Aorta (tissue), 5 donors: ENCODE measurements around the gene PRKN. TPM values are rescaled to one million over a fixed set of nuclear protein-coding genes. Genes with fewer than 3 reads are reported as not detected.

Experiments used
- ATAC-seq: fragments of 200-7000 bp; cut with Tn5 transposase; one replicate; pipeline ENCODE4 v1.9.1; 2022; ENCODE audit warnings: moderate library complexity; ENCODE audit not compliant: low FRiP score
- DNase-seq, 2 donors: peaks; one replicate each; pipeline ENCODE4 v3.0.0-alpha.2; 2020
- H3K27ac ChIP-seq, 2 donors: one replicate each; pipeline ENCODE4 v1.5.1; 2013; ENCODE audit warnings: low read length in 2 of 2, mild to moderate bottlenecking in 2 of 2, moderate library complexity in 2 of 2, control low read depth in 1 of 2, inconsistent platforms in 1 of 2, low read depth in 1 of 2
- H3K27me3 ChIP-seq, 2 donors: one replicate each; pipeline ENCODE4 v1.6.1; 2013; ENCODE audit warnings: control low read depth in 1 of 2, low read length in 1 of 2, mild to moderate bottlenecking in 1 of 2, moderate library complexity in 1 of 2; ENCODE audit not compliant: insufficient read depth in 2 of 2, control insufficient read depth in 1 of 2
- H3K36me3 ChIP-seq, 2 donors: one replicate each; pipeline ENCODE4 v1.6.1; 2013; ENCODE audit warnings: control low read depth in 1 of 2, low read length in 1 of 2, mild to moderate bottlenecking in 1 of 2; ENCODE audit not compliant: insufficient read depth in 2 of 2, control insufficient read depth in 1 of 2
- H3K4me1 ChIP-seq, 2 donors: one replicate each; pipeline ENCODE4 v1.6.1; 2013; ENCODE audit warnings: low read length in 2 of 2, control low read depth in 1 of 2, mild to moderate bottlenecking in 1 of 2, moderate library complexity in 1 of 2; ENCODE audit not compliant: insufficient read depth in 2 of 2, control insufficient read depth in 1 of 2
- H3K4me3 ChIP-seq, 2 donors: one replicate each; pipeline ENCODE4 v1.5.1; 2013; ENCODE audit warnings: low read length in 2 of 2, control low read depth in 1 of 2, mild to moderate bottlenecking in 1 of 2
- H3K9me3 ChIP-seq: one replicate; pipeline ENCODE4 v1.6.1; 2013; ENCODE audit warnings: mild to moderate bottlenecking, low read length; ENCODE audit not compliant: control insufficient read depth
- WGBS, 2 donors: extraction: QIAGEN DNeasy Blood & Tissue Kit; methylation state at CpG; one replicate each; pipeline ENCODE4 v1.1.7; 2013; 5-methylcytosine and 5-hydroxymethylcytosine counted together
- intact Hi-C, 2 donors: fragments of 100-400 bp; cut with DNase I; formaldehyde crosslinking; loops; one replicate each; pipeline versions ENCODE4 v1.14.2 to v1.15.0; 2022
- polyA plus RNA-seq, 2 donors: library from polyadenylated mRNA; stranded (reverse); fragments of 200-250 nt; gene quantifications; one replicate each; pipeline ENCODE4 v1.2.3, GENCODE V29; 2013
- total RNA-seq, 2 donors: library from RNA; stranded (reverse); fragmentation: NEBNext Ultra II Directional; extraction: Animal tissue kit (Norgen Biotek cat#: 25700); gene quantifications; one replicate each; pipeline ENCODE4 v1.2.1, GENCODE V29; 2021
- donor health status: healthy with polysubstance abuse.
- donor health status: Bipolar disorder and iron deficiency.
- donor health status: DM: no; HTN: no; CAD: no.
- donor health status: DM: no; HTN: no; CAD: no.
- donor health status: DM: yes; HTN: yes; CAD: no.

Gene PRKN
- total and polyA plus RNA-seq, 4 donors, result 1.0 to 17.3 (median 5.7) TPM

DNA sequence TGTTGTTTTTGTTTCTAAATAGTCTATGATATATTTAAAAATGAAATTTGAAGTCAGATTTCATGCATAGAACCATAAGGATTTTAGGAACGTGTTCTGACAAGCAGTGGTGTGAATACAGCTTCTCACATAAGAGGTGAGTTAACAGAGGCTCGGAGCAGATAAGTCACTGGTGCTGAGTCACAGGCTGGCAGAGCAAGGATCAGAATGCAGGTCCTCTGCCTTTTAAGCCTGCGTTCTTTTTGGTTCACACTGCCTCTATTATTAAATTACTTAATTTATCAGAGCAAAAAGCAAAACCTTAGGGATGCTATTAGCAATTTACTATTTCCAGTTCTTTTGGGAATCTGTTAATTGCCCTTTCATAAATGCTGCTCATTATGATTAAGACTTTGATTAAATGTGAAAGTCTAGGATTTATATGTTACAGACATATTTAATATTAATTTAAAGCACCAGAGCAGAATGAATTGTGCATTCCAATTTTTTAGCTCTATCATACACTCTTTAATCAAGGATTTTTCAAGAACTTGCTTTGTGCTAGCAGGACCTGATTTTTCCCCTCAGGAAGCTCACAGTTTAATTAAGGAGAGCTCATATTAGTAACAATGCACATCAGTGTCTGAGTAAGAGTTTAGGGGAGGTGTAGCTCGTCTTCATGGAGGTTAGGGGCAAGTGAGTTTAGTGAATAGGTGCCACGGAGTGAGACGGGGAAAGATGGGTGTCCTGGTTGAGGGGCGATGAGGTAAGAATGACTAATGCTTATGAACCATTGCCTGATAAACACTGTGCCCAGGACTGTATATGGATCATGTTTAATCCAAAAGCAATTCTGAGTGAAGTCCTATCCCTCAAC is 1241.0 kb downstream of the PRKN start:
- Histone ChIP-seq H3K27me3 (no peaks in the 10 kb centered on the region), H3K4me3 (no peak overlapping the region), H3K36me3 (no peaks in the 10 kb centered on the region), H3K9me3 (no peaks in the 10 kb centered on the region), H3K27ac (no peak overlapping the region), H3K4me1 (no peaks in the 10 kb centered on the region)
- no peak for DNase-seq
- no peak for ATAC-seq
- 59 to 66% methylated on average over 7 of the region's 7 CpGs for WGBS, 2 donors
- intact Hi-C loops, result no loop called here

DNA sequence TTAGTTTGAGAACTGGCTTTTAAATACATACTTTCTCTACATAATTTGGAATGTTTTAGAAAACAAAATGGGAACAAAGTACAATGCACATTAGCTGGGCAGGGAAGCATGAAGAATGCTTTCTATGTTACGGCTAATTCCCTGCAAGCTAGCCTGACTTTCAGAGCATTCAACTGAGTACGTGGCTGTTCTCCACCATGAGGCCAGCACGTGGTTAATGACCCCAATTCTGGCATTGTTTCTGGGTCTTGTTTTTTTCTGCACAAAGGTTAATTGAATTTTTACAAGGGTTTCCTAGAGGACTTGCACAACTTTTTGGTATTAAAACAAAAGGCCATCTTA is 1245.1 kb downstream of the PRKN start:
- DNase-seq (no peak), ATAC-seq (no peak)
- WGBS, 2 donors, result 68 to 72% methylated on average over 3 of the region's 3 CpGs
- Histone ChIP-seq H3K4me1 (no peaks in the 10 kb centered on the region), H3K9me3 (no peaks in the 10 kb centered on the region), H3K36me3 (no peaks in the 10 kb centered on the region), H3K27me3 (no peaks in the 10 kb centered on the region), H3K27ac (no peak overlapping the region), H3K4me3 (no peak overlapping the region)
- intact Hi-C loops, result no loop called here

DNA sequence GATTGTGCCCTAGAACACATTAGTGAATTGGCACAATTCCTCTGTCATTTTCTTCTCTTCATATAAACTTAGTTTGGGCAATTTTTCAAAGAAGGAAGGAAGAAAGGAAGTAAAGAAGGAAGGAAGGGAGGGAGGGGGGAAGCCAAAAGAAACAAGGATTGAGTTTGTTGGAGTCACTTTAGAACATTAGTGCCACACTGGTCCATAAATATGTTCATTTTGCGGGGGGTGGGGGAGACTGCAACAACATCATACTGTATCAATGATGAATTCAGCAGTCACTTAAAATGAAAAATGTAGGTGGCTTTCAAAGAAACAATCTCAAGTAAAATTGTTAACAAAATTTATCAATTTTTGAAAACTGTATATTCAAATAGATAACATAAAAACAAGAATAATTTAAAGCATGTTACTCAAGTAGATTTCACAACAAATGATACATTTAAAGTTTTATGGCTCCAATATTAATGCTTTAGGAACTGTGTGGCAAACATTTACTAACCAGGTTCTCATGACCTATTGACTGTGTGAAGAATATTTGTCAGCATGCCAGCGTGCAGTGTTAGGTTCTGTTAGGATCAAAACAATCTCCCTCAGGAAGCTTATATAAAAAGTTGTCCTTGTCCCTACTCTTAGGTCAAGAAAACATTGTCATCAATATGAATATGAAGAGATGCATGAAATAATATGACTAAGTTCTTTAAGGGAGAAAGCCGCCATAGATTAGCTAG is 1245.6 kb downstream of the PRKN start:
- intact Hi-C loops, result no loop called here
- Histone ChIP-seq H3K4me1 (no peaks in the 10 kb centered on the region), H3K27ac (no peak overlapping the region), H3K9me3 (no peaks in the 10 kb centered on the region), H3K27me3 (no peaks in the 10 kb centered on the region), H3K4me3 (no peak overlapping the region), H3K36me3 (no peaks in the 10 kb centered on the region)
- no peak for DNase-seq
- ATAC-seq, result no peak
- WGBS, 2 donors, result 68 to 79% methylated on average over 3 of the region's 3 CpGs

DNA sequence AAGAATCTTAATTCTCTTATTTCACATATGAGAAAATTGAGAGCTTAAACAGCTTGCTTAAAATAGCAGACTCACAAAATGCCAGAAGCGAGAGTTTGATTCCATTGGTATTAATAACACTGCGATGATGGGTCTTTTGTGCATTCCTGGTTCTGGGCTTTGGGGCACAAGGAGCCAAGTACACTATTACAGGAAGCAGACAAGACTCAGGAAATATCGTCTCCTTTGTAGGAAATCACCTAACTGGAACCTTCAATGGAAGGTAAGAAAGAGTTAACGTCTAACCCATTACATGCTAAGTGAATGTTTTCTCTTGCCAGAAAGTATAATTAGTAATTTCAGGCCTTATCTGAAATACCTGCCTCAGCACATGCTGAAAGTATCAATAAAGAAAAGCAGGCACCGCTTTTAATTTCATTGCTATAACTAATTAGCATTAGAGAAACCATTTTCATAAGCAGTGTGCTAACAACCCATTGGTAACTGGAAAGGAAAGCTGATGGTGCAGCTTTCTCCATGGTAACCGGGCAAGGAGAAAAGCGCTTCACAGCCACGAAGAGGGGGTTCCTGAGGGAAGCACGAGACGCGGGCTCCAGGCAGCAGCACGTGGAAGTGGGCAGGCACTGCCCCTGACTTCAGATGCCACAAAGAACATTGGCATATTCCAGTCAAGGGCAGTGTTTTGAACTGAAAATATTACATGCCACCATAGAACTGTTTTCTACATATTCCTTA is 1247.0 kb downstream of the PRKN start:
- intact Hi-C loops, result no loop called here
- Histone ChIP-seq H3K27ac (no peak overlapping the region), H3K9me3 (no peaks in the 10 kb centered on the region), H3K4me1 (no peaks in the 10 kb centered on the region), H3K4me3 (no peak overlapping the region), H3K36me3 (no peaks in the 10 kb centered on the region), H3K27me3 (no peaks in the 10 kb centered on the region)
- 70 to 74% methylated on average over 12 of the region's 12 CpGs for WGBS, 2 donors
- no peak for ATAC-seq
- DNase-seq, result no peak

DNA sequence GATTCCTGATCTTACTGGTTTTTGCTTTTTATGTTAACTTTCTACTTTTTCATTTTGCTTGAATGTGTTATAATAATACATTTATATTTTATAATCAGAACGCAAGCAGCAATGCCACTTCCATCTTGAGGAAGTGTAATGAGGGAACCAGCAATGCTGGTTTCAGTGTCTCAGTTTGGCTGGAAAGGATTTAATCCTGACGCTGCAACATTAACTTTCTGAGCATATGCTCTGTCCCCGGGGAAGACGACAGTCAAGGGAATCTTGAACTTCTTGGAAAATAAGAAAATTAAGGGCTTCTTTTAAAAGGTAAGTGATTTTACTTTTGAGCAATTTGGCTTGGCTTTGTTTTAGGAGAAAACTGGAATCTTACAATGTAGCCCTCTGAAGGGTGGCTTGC is 1248.2 kb downstream of the PRKN start:
- Histone ChIP-seq H3K4me1 (no peaks in the 10 kb centered on the region), H3K27ac (no peak overlapping the region), H3K9me3 (no peaks in the 10 kb centered on the region), H3K4me3 (no peak overlapping the region), H3K27me3 (no peaks in the 10 kb centered on the region), H3K36me3 (no peaks in the 10 kb centered on the region)
- 90 to 95% methylated on average over 4 of the region's 4 CpGs for WGBS, 2 donors
- ATAC-seq, result no peak
- intact Hi-C loops, result no loop called here
- no peak for DNase-seq

DNA sequence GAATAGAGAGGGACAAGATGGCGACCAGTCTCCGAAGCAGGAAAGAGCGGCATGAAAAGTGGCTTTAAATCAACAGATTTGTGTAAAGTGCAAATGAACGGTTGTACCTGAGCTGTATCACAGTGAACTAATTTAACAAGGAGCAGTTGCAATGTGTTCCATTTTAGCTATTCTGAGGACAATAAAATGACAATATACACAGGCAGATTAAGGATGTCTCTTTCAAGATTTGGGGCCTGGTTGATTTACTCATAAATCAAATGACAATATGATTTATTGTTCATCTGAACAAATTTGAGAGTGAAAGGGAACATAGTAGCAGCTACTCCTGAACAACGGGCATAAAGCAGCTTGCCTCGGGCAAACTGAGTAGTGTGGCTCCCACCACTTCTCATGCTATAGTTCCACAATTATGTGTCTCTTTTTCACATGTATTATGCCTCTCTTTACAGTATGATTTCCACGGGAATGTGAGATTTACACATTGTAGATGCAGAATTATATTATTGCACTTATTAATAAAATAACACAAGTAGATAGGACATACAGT is 1249.6 kb downstream of the PRKN start:
- no peaks in the 10 kb centered on the region for H3K27me3 ChIP-seq
- H3K4me3 ChIP-seq, result no peak overlapping the region
- no peaks in the 10 kb centered on the region for H3K4me1 ChIP-seq
- DNase-seq (no peak), ATAC-seq (no peak)
- H3K36me3 ChIP-seq, result no peaks in the 10 kb centered on the region
- intact Hi-C loops, result no loop called here
- no peak overlapping the region for H3K27ac ChIP-seq
- H3K9me3 ChIP-seq, result no peaks in the 10 kb centered on the region
- WGBS, 2 donors, result 90 to 93% methylated on average over 7 of the region's 7 CpGs

DNA sequence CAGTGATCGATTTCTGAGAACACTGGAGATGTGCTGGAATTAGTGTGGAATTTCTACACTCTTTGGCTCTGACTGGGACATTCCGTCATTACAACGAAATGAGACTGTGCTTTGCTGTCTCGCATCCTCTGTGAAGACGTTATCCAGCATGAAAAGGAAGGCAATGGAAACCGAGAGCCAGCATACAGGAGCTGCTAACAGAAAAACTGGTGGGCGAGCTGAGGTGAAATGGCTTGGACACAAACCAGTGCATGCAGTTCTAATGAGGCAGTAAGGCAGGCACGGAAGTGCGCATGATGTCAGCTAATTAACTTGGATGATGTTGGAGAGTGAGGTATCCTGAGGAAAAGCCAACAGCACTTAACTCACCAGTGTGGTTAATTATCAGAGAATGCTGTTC is 1250.9 kb downstream of the PRKN start:
- WGBS, 2 donors, result 74 to 75% methylated on average over 9 of the region's 9 CpGs
- Histone ChIP-seq H3K9me3 (no peaks in the 10 kb centered on the region), H3K4me3 (no peak overlapping the region), H3K36me3 (no peaks in the 10 kb centered on the region), H3K4me1 (no peaks in the 10 kb centered on the region), H3K27ac (no peak overlapping the region), H3K27me3 (no peaks in the 10 kb centered on the region)
- intact Hi-C loops, result no loop called here
- ATAC-seq (no peak), DNase-seq (no peak)

DNA sequence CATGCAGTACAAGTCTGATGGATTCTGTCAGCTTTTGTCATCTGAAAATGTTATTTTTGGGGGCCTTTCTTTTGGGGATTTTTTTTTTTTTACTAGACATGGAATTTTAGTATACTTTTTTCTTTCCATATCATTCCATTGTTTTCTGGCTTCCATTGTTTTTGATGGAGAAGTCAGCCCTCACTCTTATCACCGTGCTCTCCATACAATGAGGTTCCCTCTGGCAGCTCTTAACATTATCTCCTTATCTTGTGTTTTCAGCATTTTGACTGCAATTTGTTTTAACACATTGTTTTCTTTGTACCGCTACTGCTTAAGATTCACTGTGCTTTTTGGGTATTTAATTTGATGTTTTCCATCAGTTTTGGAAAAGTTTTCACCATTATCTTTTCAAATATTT is 1262.2 kb downstream of the PRKN start:
- Histone ChIP-seq H3K4me3 (no peak overlapping the region), H3K9me3 (no peaks in the 10 kb centered on the region), H3K4me1 (no peaks in the 10 kb centered on the region), H3K27me3 (no peaks in the 10 kb centered on the region), H3K36me3 (no peaks in the 10 kb centered on the region), H3K27ac (no peak overlapping the region)
- intact Hi-C loops, result no loop called here
- WGBS, 2 donors, result 57 to 64% methylated on average over 2 of the region's 2 CpGs
- ATAC-seq (no peak), DNase-seq (no peak)
